OCI-LY7 (cell line): ENCODE results near the gene HTR1D.

Experiments used
- CTCF ChIP-seq: fragments of 200-600 bp; sonication (generic); conservative IDR thresholded peaks from 2 replicates; pipeline ENCODE4 v1.5.1; 2014; ENCODE audit warnings: mild to moderate bottlenecking, antibody characterized with exemption, low read length, moderate library complexity, mixed read lengths
- EZH2phosphoT487 ChIP-seq: fragments of 200-600 bp; sonication (generic); IDR thresholded peaks from 2 replicates; pipeline ENCODE4 v1.6.1; 2018; ENCODE audit warnings: low read depth, borderline replicate concordance, mild to moderate bottlenecking, mixed run types, antibody characterized with exemption, low read length, moderate library complexity, mixed read lengths

GRCh38 chr1:23247276-23247675 lies 30.0 kb upstream of the HTR1D start:
- TF ChIP-seq CTCF = no peak
- no peak for TF ChIP-seq EZH2phosphoT487
